HepG2 (cell line): ENCODE results near the gene SYTL1.

Experiments used
- ARNT2 ChIP-seq: sonication (generic); formaldehyde crosslinking; IDR thresholded peaks from 2 replicates; pipeline ENCODE4 v1.8.0; 2022; ENCODE audit warnings: mild to moderate bottlenecking, low read depth, missing genetic modification reagents, moderate library complexity
- CEBPB ChIP-seq: IDR thresholded peaks from 2 replicates; pipeline ENCODE4 v1.6.1; 2011; ENCODE audit warnings: low read depth, low read length, improper control_type of control experiment, borderline replicate concordance
- EP300 ChIP-seq, 3 experiments: sonication (generic) in 1 of 3; formaldehyde crosslinking in 1 of 3; IDR thresholded peaks; 2 replicates each; pipeline versions ENCODE4 v1.5.1 to v1.6.1; 2011 to 2020; ENCODE audit warnings: low read depth in 2 of 3, low read length in 2 of 3, borderline replicate concordance in 1 of 3, improper control_type of control experiment in 1 of 3, mild to moderate bottlenecking in 1 of 3, missing genetic modification reagents in 1 of 3, moderate library complexity in 1 of 3
- PHB2 ChIP-seq: fragments of 450-650 bp; IDR thresholded peaks from 2 replicates; pipeline ENCODE4 v1.6.1; 2018; ENCODE audit not compliant: partially characterized antibody
- POLR2A ChIP-seq, 2 experiments: IDR thresholded peaks; 2 replicates each; pipeline ENCODE4 v1.6.1; 2011; ENCODE audit warnings: low read depth in 2 of 2, low read length in 2 of 2, mild to moderate bottlenecking in 1 of 2, moderate library complexity in 1 of 2; ENCODE audit not compliant: insufficient read depth in 1 of 2
- TEAD3 ChIP-seq: optimal IDR thresholded peaks from 2 replicates; pipeline ENCODE3; 2016; ENCODE audit warnings: borderline replicate concordance
- ZFP37 ChIP-seq: sonication (generic); formaldehyde crosslinking; IDR thresholded peaks from 2 replicates; pipeline ENCODE4 v1.4.0; 2020; ENCODE audit warnings: missing genetic modification reagents, borderline replicate concordance
- ZNF274 ChIP-seq: sonication (generic); formaldehyde crosslinking; IDR thresholded peaks from 2 replicates; pipeline ENCODE4 v1.5.1; 2020; ENCODE audit warnings: mild to moderate bottlenecking, missing genetic modification reagents
- ZNF652 ChIP-seq: IDR thresholded peaks from 2 replicates; pipeline ENCODE4 v1.6.1; 2016; ENCODE audit warnings: low read depth, borderline replicate concordance
- TF ChIP-seq, protein P1 (sequence below): sonication (generic); formaldehyde crosslinking; IDR thresholded peaks from 2 replicates; pipeline ENCODE4 v1.5.0; 2020; ENCODE audit warnings: mild to moderate bottlenecking, missing genetic modification reagents, moderate library complexity
- TF ChIP-seq, protein P2 (sequence below): sonication (generic); formaldehyde crosslinking; IDR thresholded peaks from 2 replicates; pipeline ENCODE4 v1.4.0; 2020; ENCODE audit warnings: mild to moderate bottlenecking, missing genetic modification reagents

DNA sequence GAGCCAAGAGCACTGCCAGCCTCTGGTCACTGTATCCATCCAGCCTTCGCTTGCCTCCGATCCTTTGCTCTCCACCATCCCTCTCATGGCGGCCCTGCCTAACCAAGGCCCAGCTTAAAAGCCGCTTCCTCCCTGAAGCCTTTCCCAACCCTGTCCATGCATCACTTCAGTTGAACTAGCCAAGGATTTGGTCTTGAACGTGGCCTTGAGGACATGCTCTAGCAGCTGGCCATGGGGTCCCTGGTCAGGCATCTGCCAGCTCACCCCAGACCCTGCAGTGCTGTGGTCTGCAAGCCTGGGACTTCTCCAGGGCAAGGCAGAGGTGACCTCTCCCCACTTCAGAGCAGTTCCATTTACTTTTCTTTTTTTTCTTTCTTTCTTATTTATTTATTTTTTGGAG lies 5.1 kb upstream of the SYTL1 start:
- TF ChIP-seq CEBPB (no peak), TEAD3 (CRISPR knock-in tag) (no peak), ARNT2 (no peak), PHB2 (no peak), EP300 (IDR thresholded peaks at IDR 0.05; ENCODE audit: low read depth in 2 of 2, low read length in 2 of 2) (no peak), EP300 (CRISPR knock-in tag; IDR thresholded peaks at IDR 0.05; ENCODE audit: borderline replicate concordance) (no peak), ZNF274 (CRISPR knock-in tag) (no peak), POLR2A (IDR thresholded peaks at IDR 0.05; ENCODE audit: insufficient read depth in 1 of 2, low read depth in 2 of 2, low read length in 2 of 2) (no peak), ZFP37 (CRISPR knock-in tag) (no peak), ZNF652 (CRISPR knock-in tag) (no peak)
- TF ChIP-seq, protein P1, sequence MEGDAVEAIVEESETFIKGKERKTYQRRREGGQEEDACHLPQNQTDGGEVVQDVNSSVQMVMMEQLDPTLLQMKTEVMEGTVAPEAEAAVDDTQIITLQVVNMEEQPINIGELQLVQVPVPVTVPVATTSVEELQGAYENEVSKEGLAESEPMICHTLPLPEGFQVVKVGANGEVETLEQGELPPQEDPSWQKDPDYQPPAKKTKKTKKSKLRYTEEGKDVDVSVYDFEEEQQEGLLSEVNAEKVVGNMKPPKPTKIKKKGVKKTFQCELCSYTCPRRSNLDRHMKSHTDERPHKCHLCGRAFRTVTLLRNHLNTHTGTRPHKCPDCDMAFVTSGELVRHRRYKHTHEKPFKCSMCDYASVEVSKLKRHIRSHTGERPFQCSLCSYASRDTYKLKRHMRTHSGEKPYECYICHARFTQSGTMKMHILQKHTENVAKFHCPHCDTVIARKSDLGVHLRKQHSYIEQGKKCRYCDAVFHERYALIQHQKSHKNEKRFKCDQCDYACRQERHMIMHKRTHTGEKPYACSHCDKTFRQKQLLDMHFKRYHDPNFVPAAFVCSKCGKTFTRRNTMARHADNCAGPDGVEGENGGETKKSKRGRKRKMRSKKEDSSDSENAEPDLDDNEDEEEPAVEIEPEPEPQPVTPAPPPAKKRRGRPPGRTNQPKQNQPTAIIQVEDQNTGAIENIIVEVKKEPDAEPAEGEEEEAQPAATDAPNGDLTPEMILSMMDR = no peak
- TF ChIP-seq, protein P2, sequence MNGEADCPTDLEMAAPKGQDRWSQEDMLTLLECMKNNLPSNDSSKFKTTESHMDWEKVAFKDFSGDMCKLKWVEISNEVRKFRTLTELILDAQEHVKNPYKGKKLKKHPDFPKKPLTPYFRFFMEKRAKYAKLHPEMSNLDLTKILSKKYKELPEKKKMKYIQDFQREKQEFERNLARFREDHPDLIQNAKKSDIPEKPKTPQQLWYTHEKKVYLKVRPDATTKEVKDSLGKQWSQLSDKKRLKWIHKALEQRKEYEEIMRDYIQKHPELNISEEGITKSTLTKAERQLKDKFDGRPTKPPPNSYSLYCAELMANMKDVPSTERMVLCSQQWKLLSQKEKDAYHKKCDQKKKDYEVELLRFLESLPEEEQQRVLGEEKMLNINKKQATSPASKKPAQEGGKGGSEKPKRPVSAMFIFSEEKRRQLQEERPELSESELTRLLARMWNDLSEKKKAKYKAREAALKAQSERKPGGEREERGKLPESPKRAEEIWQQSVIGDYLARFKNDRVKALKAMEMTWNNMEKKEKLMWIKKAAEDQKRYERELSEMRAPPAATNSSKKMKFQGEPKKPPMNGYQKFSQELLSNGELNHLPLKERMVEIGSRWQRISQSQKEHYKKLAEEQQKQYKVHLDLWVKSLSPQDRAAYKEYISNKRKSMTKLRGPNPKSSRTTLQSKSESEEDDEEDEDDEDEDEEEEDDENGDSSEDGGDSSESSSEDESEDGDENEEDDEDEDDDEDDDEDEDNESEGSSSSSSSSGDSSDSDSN (CRISPR knock-in tag) = no peak
